GM12875 (cell line): ENCODE measurements around the gene EPHA1.

Experiments
- H3K4me3 ChIP-seq: one replicate; pipeline ENCODE4 v1.5.1; 2011; ENCODE audit warnings: low read depth, low read length, control low read depth
- CTCF ChIP-seq: IDR thresholded peaks from 2 replicates; pipeline ENCODE4 v1.5.1; 2011; ENCODE audit warnings: low read depth, mild to moderate bottlenecking, control low read depth, inconsistent platforms, low read length, moderate library complexity, borderline replicate concordance; ENCODE audit not compliant: insufficient read depth

The EPHA1 gene

GRCh38 chr7:143351060-143351459 is 57.6 kb downstream of the EPHA1 start:
- TF ChIP-seq CTCF = no peak
- no peak overlapping the region for H3K4me3 ChIP-seq

- TF ChIP-seq CTCF = no peak
- H3K4me3 ChIP-seq = no peak overlapping the region
Observed at GRCh38 chr7:143347950-143348349, 60.7 kb downstream of the EPHA1 start.

GRCh38 chr7:143346018-143346417 is 62.6 kb downstream of the EPHA1 start:
- H3K4me3 ChIP-seq = no peak overlapping the region
- TF ChIP-seq CTCF = no peak

GRCh38 chr7:143345428-143345900 is 63.2 kb downstream of the EPHA1 start:
- peak; percentile 72 for TF ChIP-seq CTCF
- no peak overlapping the region for H3K4me3 ChIP-seq

- no peak overlapping the region for H3K4me3 ChIP-seq
- no peak for TF ChIP-seq CTCF
Observed at GRCh38 chr7:143343596-143343995, 65.1 kb downstream of the EPHA1 start.

GRCh38 chr7:143341842-143342241 is 66.8 kb downstream of the EPHA1 start:
- no peak for TF ChIP-seq CTCF
- no peak overlapping the region for H3K4me3 ChIP-seq
